Measurements from ENCODE around the gene HABP4.
"Not testable (repeated sequence)": the region's sequence is repeated elsewhere in the genome, so short reads cannot be mapped to it uniquely, and the experiment has no call there.

Gene HABP4

DNA sequence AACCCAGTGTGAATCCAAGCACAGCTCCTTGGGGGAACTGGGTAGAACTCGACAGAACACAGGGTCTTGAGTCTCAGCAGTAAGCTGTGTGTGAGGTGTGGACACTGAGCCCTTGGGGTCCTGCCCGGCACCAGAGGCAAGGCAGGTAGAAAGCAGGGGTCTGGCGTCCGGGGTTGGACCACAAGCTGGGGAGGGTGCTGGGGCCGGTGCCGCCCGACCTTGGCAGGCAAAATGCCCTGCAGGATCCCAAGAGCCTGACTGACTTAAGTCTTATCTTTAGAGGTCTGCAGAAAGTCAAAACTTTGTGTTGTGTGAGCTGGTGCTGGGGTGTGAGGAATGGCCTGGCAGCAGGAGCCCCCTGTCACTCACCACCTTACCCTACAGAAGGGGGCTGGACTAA, 49.3 kb downstream of the HABP4 start:
- in situ Hi-C loops (cut with MboI; ENCODE audit: low pct_unique_long_range_greater_than_20kb, low sequenced_read_pairs, unreplicated experiment): no loop called here
- no peak for DNase-seq (ENCODE audit: low spot score)
- TF ChIP-seq, protein P1, sequence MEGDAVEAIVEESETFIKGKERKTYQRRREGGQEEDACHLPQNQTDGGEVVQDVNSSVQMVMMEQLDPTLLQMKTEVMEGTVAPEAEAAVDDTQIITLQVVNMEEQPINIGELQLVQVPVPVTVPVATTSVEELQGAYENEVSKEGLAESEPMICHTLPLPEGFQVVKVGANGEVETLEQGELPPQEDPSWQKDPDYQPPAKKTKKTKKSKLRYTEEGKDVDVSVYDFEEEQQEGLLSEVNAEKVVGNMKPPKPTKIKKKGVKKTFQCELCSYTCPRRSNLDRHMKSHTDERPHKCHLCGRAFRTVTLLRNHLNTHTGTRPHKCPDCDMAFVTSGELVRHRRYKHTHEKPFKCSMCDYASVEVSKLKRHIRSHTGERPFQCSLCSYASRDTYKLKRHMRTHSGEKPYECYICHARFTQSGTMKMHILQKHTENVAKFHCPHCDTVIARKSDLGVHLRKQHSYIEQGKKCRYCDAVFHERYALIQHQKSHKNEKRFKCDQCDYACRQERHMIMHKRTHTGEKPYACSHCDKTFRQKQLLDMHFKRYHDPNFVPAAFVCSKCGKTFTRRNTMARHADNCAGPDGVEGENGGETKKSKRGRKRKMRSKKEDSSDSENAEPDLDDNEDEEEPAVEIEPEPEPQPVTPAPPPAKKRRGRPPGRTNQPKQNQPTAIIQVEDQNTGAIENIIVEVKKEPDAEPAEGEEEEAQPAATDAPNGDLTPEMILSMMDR (IDR thresholded peaks at IDR 0.05; ENCODE audit: extremely low read depth, insufficient read depth, missing control alignments): no peak

DNA sequence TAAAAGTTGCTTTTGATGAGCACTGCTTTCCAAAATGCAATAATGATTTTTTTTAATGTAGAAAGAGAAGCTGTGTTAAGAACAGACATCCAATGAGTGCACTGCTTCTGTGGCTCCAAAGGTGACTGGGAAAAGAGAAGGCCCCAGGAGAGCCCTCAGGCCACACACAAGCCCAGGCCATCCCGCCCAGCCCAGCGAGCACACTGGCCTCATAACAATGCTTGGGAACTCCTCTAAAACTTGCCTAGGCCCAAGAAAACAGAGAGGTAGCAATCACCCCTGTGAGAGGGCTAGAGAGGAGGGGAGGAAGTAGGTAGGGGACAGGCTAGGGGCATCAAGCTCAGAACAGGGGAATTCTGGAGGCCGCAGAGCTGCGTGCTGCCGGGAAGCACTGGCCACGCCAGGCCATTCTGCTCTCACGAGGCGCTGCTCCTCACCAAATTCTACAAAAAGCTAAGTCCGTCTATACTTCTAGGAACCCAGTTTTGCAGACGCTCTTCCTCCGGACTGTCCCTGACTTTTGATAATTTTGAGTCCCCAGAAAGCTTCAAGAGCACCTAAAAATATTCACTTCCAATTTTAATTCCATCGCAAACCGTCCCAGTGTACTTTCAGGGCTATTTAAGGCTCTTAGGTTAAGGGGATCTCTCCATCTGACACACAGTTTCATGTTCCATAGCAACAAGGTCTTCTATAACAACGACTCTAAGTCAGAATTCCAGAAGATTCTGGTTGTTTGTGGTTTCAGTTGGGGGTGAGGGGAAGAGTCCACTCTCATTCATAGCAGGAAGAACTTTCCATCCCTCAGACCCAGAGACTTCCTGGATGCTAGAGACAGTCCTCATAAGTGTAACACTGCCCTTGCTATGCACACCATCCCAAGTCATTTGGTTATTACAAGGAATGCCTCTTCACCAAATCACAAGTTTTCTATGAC, 51.0 kb downstream of the HABP4 start:
- TF ChIP-seq, protein P1 (IDR thresholded peaks at IDR 0.05; ENCODE audit: extremely low read depth, insufficient read depth, missing control alignments): no peak
- in situ Hi-C loops (cut with MboI; ENCODE audit: low pct_unique_long_range_greater_than_20kb, low sequenced_read_pairs, unreplicated experiment): no loop called here
- no peak for DNase-seq (ENCODE audit: low spot score)

DNA sequence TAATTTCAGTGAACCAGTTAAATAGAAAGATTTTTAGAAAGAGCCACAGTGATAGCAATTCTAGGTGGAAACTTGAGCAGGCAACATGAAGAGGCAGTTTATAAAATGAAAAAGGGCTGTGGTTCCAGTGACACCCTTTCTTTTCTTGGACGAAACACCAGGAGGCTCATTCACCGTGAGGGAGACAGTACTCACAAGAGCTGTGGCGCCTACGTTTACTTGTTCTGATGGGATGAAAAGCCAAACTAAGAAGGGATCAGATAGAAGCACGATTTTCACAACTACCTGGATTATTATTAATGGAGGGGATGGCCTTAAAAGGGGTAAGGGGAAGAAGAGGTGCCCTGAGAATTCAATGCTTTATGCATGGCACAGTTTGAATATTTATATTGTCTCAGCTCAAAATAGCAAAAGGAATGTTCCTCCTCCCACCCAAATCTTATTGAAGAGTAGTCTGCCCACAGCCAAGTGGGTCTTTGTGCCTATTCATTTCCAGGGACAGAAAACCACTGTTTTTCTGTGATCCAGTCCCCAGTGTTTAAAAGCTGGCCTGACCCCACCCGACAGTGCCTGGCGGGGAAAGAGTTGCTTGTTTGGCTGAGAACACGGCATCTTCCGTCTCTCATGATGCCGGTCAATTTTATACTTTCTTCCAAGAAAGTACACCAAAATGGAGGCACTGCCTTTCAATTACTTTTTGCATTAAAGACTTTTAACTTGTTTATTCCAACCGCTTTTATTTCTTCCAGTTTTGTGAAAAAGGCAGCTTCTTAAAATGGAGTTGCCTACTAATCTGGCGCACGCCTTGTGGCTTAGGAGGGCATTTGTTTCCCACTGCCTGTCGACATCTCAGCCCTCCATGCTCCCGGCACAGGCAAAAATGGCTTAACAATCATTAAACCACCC, 51.9 kb downstream of the HABP4 start:
- TF ChIP-seq, protein P1 (IDR thresholded peaks at IDR 0.05; ENCODE audit: extremely low read depth, insufficient read depth, missing control alignments): no peak
- in situ Hi-C loops (cut with MboI; ENCODE audit: low pct_unique_long_range_greater_than_20kb, low sequenced_read_pairs, unreplicated experiment): no loop called here
- DNase-seq (ENCODE audit: low spot score): no peak

DNA sequence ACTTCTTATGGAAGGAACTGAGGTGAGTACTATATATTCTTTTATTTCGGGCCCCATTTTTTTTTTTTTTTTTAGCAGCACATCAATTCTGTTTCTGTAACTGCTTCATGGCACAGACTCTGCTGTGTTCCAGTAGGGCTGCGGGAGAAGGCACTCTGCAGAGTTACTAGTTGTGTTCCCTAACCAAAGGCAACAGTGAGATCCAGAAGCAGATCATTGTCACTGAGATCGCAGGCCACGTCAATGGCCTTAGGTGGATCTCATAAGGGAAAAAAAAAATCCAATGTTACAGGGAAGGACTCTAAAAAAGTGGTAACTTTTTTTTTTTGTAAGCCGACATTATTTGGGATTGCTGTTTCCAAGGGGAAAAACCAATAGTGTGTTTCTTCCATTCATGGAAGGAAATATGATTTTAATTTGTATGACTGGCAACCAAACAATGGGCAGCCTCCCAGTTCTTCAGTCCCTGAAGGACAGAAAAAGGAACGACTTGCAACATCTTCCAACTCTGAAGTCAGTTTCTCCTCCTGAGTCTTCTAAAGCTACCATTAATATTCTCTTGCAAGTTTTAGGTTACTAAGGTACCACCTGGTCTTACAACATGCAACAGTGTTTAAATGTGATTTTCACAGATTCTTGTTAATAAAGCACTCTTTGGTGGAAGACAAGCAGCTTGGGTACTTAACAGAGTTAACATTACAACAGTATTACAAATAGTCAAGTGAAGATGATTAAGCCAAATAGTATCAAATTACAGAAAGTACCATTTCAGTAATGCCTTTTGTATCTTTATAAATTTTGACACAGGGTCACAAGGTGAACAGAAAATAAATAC, 52.8 kb downstream of the HABP4 start:
- TF ChIP-seq, protein P1 (IDR thresholded peaks at IDR 0.05; ENCODE audit: extremely low read depth, insufficient read depth, missing control alignments): no peak
- no peak for DNase-seq (ENCODE audit: low spot score)
- in situ Hi-C loops (cut with MboI; ENCODE audit: low pct_unique_long_range_greater_than_20kb, low sequenced_read_pairs, unreplicated experiment): no loop called here

DNA sequence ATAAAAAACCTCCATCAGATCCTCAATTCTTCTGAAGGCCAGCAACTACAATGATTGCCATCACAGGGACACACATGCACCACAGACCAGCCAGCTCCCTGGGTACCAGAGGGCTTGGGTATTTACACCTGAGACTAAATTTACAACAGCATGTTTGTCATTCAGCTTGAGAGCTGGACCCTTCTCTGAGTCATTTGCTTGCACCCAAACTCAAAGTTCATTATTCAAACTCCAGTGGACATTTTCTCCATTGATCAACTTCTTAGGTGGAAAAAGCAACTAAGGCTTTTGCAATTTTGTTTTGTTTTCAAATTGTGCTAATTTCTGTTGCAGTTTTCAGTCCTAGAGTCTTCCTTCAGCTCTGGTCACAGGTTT, 53.4 kb downstream of the HABP4 start:
- DNase-seq (ENCODE audit: low spot score); in situ Hi-C loops (cut with MboI; ENCODE audit: low pct_unique_long_range_greater_than_20kb, low sequenced_read_pairs, unreplicated experiment): not testable (repeated sequence)

DNA sequence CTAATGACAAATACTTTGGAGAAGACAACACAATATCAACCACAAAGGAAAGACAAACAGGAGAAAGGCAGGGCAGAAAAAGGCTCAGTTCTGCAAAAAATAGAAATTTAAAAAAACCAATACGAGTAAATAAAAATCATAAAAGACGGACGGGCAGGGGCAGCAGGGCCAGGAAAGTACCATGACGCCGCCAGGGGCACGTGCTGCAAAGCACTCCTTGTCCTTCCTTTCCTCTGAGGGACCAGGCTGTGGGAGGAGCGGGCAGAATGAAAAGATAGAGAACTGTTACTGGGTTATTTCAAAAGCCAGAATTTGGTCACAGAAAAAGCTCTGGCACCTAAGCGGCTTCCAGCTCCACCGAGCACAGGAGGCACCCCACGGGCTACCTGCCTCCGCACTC, 53.9 kb downstream of the HABP4 start:
- no peak for DNase-seq (ENCODE audit: low spot score)
- TF ChIP-seq, protein P1 (IDR thresholded peaks at IDR 0.05; ENCODE audit: extremely low read depth, insufficient read depth, missing control alignments): no peak
- in situ Hi-C loops (cut with MboI; ENCODE audit: low pct_unique_long_range_greater_than_20kb, low sequenced_read_pairs, unreplicated experiment): no loop called here
